Measurements from ENCODE around the gene BEST1. TPM values are rescaled to one million over a fixed set of nuclear protein-coding genes. Genes with fewer than 3 reads are reported as not detected.
A peak's percentile ranks its signal among the peaks of the same experiment; 100 is the strongest.

BEST1 gene
- total and polyA plus RNA-seq, 2 experiments from 2014 or later = 3.9 to 5.1 TPM

DNA sequence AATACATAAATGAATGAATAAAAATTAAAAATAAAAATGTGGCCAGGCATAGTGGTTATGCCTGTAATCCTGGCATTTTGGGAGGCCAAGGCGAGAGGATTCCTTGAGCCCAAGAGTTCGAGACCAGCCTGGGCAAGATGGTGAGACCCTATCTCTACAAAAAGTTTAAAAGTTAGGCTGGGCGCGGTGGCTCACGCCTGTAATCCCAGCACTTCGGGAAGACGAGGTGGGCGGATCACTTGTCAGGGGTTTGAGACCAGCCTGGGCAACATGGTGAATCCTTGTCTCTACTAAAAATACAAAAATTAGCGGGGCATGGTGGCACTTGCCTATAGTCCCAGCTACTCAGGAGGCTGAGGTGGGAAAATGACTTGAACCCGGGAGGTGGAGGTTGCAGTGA, 9.7 kb upstream of the BEST1 start:
- Histone ChIP-seq H3K27me3 (replicated peaks; ENCODE audit: insufficient read depth) (no peaks in the 10 kb centered on the region; the same call in 1 of the 2 replicates), H3K4me2 (ENCODE audit: unreplicated experiment) (no peak overlapping the region), H3K9me3 (ENCODE audit: low read depth) (no peaks in the 10 kb centered on the region), H4K20me1 (ENCODE audit: insufficient read depth) (no peaks in the 10 kb centered on the region), H2AFZ (no peak overlapping the region), H3K4me1 (ENCODE audit: insufficient read depth) (no peaks in the 10 kb centered on the region), H3K9ac (no peak overlapping the region), H3F3A (ENCODE audit: insufficient read depth) (no peaks in the 10 kb centered on the region), H3K4me3 (no peak overlapping the region), H3K36me3 (ENCODE audit: low read depth) (no peaks in the 10 kb centered on the region), H3K79me2 (ENCODE audit: insufficient read depth) (no peaks in the 10 kb centered on the region), H3K9me2 (ENCODE audit: insufficient read depth) (no peaks in the 10 kb centered on the region), H3K27ac (no peak overlapping the region)
- in situ Hi-C loops (cut with MboI) = loop anchor here (10.0 kb wide), 1 partner anchor 56 kb away; no protein-coding TSS in a partner anchor
- TF ChIP-seq EZH2phosphoT487 (IDR thresholded peaks at IDR 0.05; ENCODE audit: insufficient read depth, low read depth) (no peak), EZH2 (IDR thresholded peaks at IDR 0.05; ENCODE audit: insufficient read depth, poor library complexity, severe bottlenecking) (no peak)
- WGBS, 2 experiments (ENCODE audit: low coverage in 1 of 2, low lambda C conversion rate in 2 of 2, missing lambda C conversion rate in 2 of 2) = 76 to 81% methylated on average over 10 of the region's 10 CpGs
- no peak for DNase-seq

DNA sequence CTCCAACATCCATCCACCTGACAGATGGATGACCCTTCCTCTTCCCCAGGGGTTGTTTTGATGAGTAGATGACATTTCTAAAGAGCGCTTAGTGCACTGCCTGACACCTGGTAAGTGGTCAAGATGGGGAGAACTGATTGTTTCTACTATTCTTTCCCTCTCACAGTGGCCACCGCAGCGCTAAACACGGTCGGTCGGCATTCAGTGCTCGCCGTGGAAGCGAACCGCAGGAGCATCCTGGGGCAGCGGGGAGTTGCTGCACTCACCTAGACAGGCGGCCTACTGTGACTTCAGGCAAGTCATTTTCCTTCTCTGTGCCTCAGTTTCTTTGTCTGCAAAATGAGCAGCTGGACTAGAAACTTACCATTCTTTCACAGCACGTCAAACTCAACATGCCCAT, 5.0 kb upstream of the BEST1 start:
- H3K36me3 ChIP-seq (ENCODE audit: low read depth) = no peaks in the 10 kb centered on the region
- H3K9me2 ChIP-seq (ENCODE audit: insufficient read depth) = no peaks in the 10 kb centered on the region
- no peak overlapping the region for H3K4me2 ChIP-seq (ENCODE audit: unreplicated experiment)
- H3K27ac ChIP-seq = no peak overlapping the region
- no peaks in the 10 kb centered on the region for H3K9me3 ChIP-seq (ENCODE audit: low read depth)
- WGBS, 2 experiments (ENCODE audit: low coverage in 1 of 2, low lambda C conversion rate in 2 of 2, missing lambda C conversion rate in 2 of 2) = 92 to 95% methylated on average over 13 of the region's 13 CpGs
- DNase-seq = no peak
- H3K27me3 ChIP-seq (replicated peaks; ENCODE audit: insufficient read depth) = no peaks in the 10 kb centered on the region
- in situ Hi-C loops (cut with MboI) = loop anchor here (10.0 kb wide), 1 partner anchor 60 kb away; no protein-coding TSS in a partner anchor
- no peak overlapping the region for H3K4me3 ChIP-seq
- no peaks in the 10 kb centered on the region for H3K79me2 ChIP-seq (ENCODE audit: insufficient read depth)
- no peaks in the 10 kb centered on the region for H4K20me1 ChIP-seq (ENCODE audit: insufficient read depth)
- H3K9ac ChIP-seq = no peak overlapping the region
- H3K4me1 ChIP-seq (ENCODE audit: insufficient read depth) = peaks cover 20% of the 10 kb centered on the region
- H2AFZ ChIP-seq = no peak overlapping the region
- no peaks in the 10 kb centered on the region for H3F3A ChIP-seq (ENCODE audit: insufficient read depth)
- TF ChIP-seq EZH2 (IDR thresholded peaks at IDR 0.05; ENCODE audit: insufficient read depth, poor library complexity, severe bottlenecking) (no peak), EZH2phosphoT487 (IDR thresholded peaks at IDR 0.05; ENCODE audit: insufficient read depth, low read depth) (no peak)

DNA sequence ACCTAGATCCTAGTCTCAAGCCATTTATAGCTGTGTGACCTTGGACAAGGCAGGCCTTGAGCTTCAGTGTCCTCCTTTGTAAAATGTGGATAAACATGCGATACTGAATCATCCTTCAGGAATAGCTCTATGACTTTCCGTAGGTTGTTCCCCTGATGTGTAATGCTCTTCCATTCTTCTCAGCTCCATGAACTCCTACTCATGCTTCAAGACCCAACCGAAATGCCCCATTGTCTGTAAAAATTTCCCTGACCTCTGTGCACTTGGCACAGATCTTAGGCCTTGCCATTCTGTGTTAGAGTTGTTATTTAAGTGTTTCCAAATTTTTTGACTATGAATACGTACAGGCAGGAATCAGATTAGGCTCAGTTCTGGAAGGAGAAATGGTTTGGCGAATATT, 3.3 kb upstream of the BEST1 start:
- 92 to 97% methylated on average over 5 of the region's 5 CpGs for WGBS, 2 experiments (ENCODE audit: low coverage in 1 of 2, low lambda C conversion rate in 2 of 2, missing lambda C conversion rate in 2 of 2)
- Histone ChIP-seq H3K27me3 (replicated peaks; ENCODE audit: insufficient read depth) (no peaks in the 10 kb centered on the region), H3K79me2 (ENCODE audit: insufficient read depth) (no peaks in the 10 kb centered on the region)

DNA sequence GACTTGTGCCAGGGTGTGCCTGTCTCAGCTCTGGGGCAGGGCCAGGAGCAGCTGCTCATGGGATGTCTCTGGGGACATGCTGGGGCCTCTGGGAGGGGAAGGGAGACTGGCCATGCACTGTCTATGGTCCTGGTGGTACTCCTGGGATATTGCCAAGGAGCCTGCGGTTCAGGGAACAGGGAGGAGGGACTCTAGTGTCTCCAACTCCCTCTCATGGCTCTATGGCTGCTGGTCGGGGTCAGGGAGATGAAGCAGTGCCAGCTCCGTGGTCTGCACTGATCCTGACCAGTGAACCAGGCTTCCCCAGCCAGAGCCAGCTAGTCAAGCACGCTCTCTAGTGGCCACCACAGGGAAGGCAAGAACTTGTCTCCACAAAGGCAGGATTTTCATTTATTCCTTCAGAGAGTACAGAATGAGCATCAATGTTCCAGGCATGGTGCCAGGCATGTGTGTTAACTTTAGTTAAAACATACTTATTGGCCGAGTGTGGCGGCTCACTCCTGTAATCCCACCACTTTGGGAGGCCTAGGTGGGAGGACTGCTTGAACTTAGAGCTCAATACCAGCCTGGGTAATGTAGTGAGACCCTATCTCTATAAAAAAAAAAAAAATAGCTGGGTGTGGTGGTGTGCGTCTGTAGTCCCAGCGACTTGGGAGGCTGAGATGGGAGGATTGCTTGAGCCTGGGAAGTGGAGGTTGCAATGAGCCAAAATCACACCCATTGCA, 2.5 kb upstream of the BEST1 start:
- peaks cover 21% of the 10 kb centered on the region for H3K4me1 ChIP-seq (ENCODE audit: insufficient read depth)
- no peaks in the 10 kb centered on the region for H3K9me2 ChIP-seq (ENCODE audit: insufficient read depth)
- no peak overlapping the region for H3K4me2 ChIP-seq (ENCODE audit: unreplicated experiment)
- H3K36me3 ChIP-seq (ENCODE audit: low read depth) = no peaks in the 10 kb centered on the region
- peak; percentile 97 for DNase-seq
- no peak overlapping the region for H3K4me3 ChIP-seq
- H3F3A ChIP-seq (ENCODE audit: insufficient read depth) = no peaks in the 10 kb centered on the region
- no peaks in the 10 kb centered on the region for H3K79me2 ChIP-seq (ENCODE audit: insufficient read depth)
- no peaks in the 10 kb centered on the region for H3K9me3 ChIP-seq (ENCODE audit: low read depth)
- H4K20me1 ChIP-seq (ENCODE audit: insufficient read depth) = no peaks in the 10 kb centered on the region
- H3K27me3 ChIP-seq (replicated peaks; ENCODE audit: insufficient read depth) = no peaks in the 10 kb centered on the region
- H3K27ac ChIP-seq = no peak overlapping the region
- in situ Hi-C loops (cut with MboI) = loop anchor here (10.0 kb wide), 1 partner anchor 63 kb away; no protein-coding TSS in a partner anchor
- H3K9ac ChIP-seq = no peak overlapping the region
- no peak overlapping the region for H2AFZ ChIP-seq
- 2 to 6% methylated on average over 8 of the region's 8 CpGs for WGBS, 2 experiments (ENCODE audit: low coverage in 1 of 2, low lambda C conversion rate in 2 of 2, missing lambda C conversion rate in 2 of 2)
- TF ChIP-seq EZH2phosphoT487 (IDR thresholded peaks at IDR 0.05; ENCODE audit: insufficient read depth, low read depth) = no peak
- no peak for TF ChIP-seq EZH2 (IDR thresholded peaks at IDR 0.05; ENCODE audit: insufficient read depth, poor library complexity, severe bottlenecking)

More for the DNA sequence above, 3.3 kb upstream of the BEST1 start:
- Histone ChIP-seq H3K4me1 (ENCODE audit: insufficient read depth) (peaks cover 21% of the 10 kb centered on the region), H3F3A (ENCODE audit: insufficient read depth) (no peaks in the 10 kb centered on the region), H3K9me3 (ENCODE audit: low read depth) (no peaks in the 10 kb centered on the region), H3K27ac (no peak overlapping the region), H2AFZ (no peak overlapping the region), H3K36me3 (ENCODE audit: low read depth) (no peaks in the 10 kb centered on the region), H3K9me2 (ENCODE audit: insufficient read depth) (no peaks in the 10 kb centered on the region), H4K20me1 (ENCODE audit: insufficient read depth) (no peaks in the 10 kb centered on the region), H3K9ac (no peak overlapping the region), H3K4me3 (no peak overlapping the region), H3K4me2 (ENCODE audit: unreplicated experiment) (no peak overlapping the region)
- TF ChIP-seq EZH2 (IDR thresholded peaks at IDR 0.05; ENCODE audit: insufficient read depth, poor library complexity, severe bottlenecking) (no peak), EZH2phosphoT487 (IDR thresholded peaks at IDR 0.05; ENCODE audit: insufficient read depth, low read depth) (no peak)
- in situ Hi-C loops (cut with MboI) = loop anchor here (10.0 kb wide), 1 partner anchor 62 kb away; no protein-coding TSS in a partner anchor
- DNase-seq = no peak

All from GM23248 (cell line).